GM19372 (cell line): ENCODE results near the gene CAPZA1.
"Not testable (repeated sequence)": the region's sequence is repeated elsewhere in the genome, so short reads cannot be mapped to it uniquely, and the experiment has no call there.

Source experiments
- ATAC-seq: cut with Tn5 transposase; IDR thresholded peaks from one replicate; pipeline ENCODE4 v1.9.1; 2021; ENCODE audit warnings: mild to moderate bottlenecking, low read depth, moderate library complexity; ENCODE audit not compliant: unreplicated experiment

CAPZA1 gene

GRCh38 chr1:112619518-112620376, at the start of gene CAPZA1:
Gene CAPZA1, plus strand, starts transcription at chr1:112619832. Its CDS starts 13 bp downstream, at chr1:112619845.
- ATAC-seq = peak; percentile 80

GRCh38 chr1:112575154-112575804, 44.4 kb upstream of the CAPZA1 start:
- no peak for ATAC-seq

- no peak for ATAC-seq
Measured at GRCh38 chr1:112576240-112576639, 43.4 kb upstream of the CAPZA1 start.

- ATAC-seq = no peak
Measured at GRCh38 chr1:112579801-112580510, 39.7 kb upstream of the CAPZA1 start.

- no peak for ATAC-seq
Measured at GRCh38 chr1:112581586-112582192, 37.9 kb upstream of the CAPZA1 start.

GRCh38 chr1:112583366-112583765, 36.3 kb upstream of the CAPZA1 start:
- no peak for ATAC-seq

- ATAC-seq = no peak
Measured at GRCh38 chr1:112589766-112590165, 29.9 kb upstream of the CAPZA1 start.

GRCh38 chr1:112594208-112594876, 25.3 kb upstream of the CAPZA1 start:
- ATAC-seq = no peak

GRCh38 chr1:112599477-112599876, 20.2 kb upstream of the CAPZA1 start:
- ATAC-seq = no peak

- no peak for ATAC-seq
Measured at GRCh38 chr1:112603012-112603411, 16.6 kb upstream of the CAPZA1 start.

- no peak for ATAC-seq
Measured at GRCh38 chr1:112603541-112603940, 16.1 kb upstream of the CAPZA1 start.

GRCh38 chr1:112605633-112606327, 13.9 kb upstream of the CAPZA1 start:
- no peak for ATAC-seq

- no peak for ATAC-seq
Measured at GRCh38 chr1:112614460-112615065, 5.1 kb upstream of the CAPZA1 start.

- no peak for ATAC-seq
Measured at GRCh38 chr1:112618114-112618720, 1.4 kb upstream of the CAPZA1 start.

GRCh38 chr1:112618721-112619517, 713 bp upstream of the CAPZA1 start, which contains the start of gene ST7L:
Gene ST7L, minus strand, starts transcription at chr1:112619141. Its CDS starts 28 bp downstream, at chr1:112619113.
- ATAC-seq = no peak

GRCh38 chr1:112620377-112620695, 704 bp downstream of the CAPZA1 start:
- ATAC-seq = no peak

GRCh38 chr1:112624493-112624892, 4.9 kb downstream of the CAPZA1 start:
- not testable (repeated sequence) for ATAC-seq

- no peak for ATAC-seq
Measured at GRCh38 chr1:112625696-112626095, 6.1 kb downstream of the CAPZA1 start.
